Coronary artery (tissue), 2 donors: Measurements from ENCODE around the gene KIF5A.
"Not testable (repeated sequence)": the region's sequence is repeated elsewhere in the genome, so short reads cannot be mapped to it uniquely, and the experiment has no call there.

Source experiments
- DNase-seq: peaks from one replicate; pipeline ENCODE4 v3.0.0-alpha.2; 2017; ENCODE audit warnings: low spot score
- H3K27ac ChIP-seq, 2 donors: fragments of 200-600 bp; sonication (generic); one replicate each; pipeline ENCODE4 v1.5.1; 2016 to 2019
- H3K4me3 ChIP-seq: fragments of 200-600 bp; sonication (generic); 2 replicates; pipeline ENCODE4 v1.5.1; 2016; ENCODE audit warnings: mild to moderate bottlenecking, moderate library complexity
- CTCF ChIP-seq: fragments of 200-600 bp; sonication (generic); IDR thresholded peaks from one replicate; pipeline ENCODE4 v1.5.1; 2019; ENCODE audit warnings: antibody characterized with exemption

KIF5A gene

GRCh38 chr12:57586832-57587429 lies 37.1 kb downstream of the KIF5A start:
- TF ChIP-seq CTCF, result no peak
- DNase-seq, result no peak
- H3K27ac ChIP-seq, result no peak overlapping the region
- H3K4me3 ChIP-seq, result no peak overlapping the region

GRCh38 chr12:57588951-57589610 lies 39.2 kb downstream of the KIF5A start:
- not testable (repeated sequence) for H3K27ac ChIP-seq, H3K4me3 ChIP-seq, DNase-seq

GRCh38 chr12:57590479-57590863 lies 40.6 kb downstream of the KIF5A start:
- peak overlapping the region; percentile 74 for H3K4me3 ChIP-seq
- TF ChIP-seq CTCF, result no peak
- peak overlapping the region; percentile 77 for H3K27ac ChIP-seq
- DNase-seq, result no peak

- Histone ChIP-seq H3K27ac (peak within 1 kb of the TSS; percentile 77), H3K4me3 (peak within 1 kb of the TSS; percentile 74)
- TF ChIP-seq CTCF, result no peak
- peak; percentile 86 for DNase-seq
Measured at GRCh38 chr12:57590864-57591781, 41.3 kb downstream of the KIF5A start, which contains the start of gene PIP4K2C. Gene PIP4K2C (plus strand): TSS chr12:57591192. CDS start chr12:57591290, 98 bp downstream.

- no peak for TF ChIP-seq CTCF
- peak overlapping the region in 1 of 2 donors; percentile 77 for H3K27ac ChIP-seq
- DNase-seq, result no peak
- peak overlapping the region; percentile 74 for H3K4me3 ChIP-seq
Measured at GRCh38 chr12:57591782-57592325, 42.0 kb downstream of the KIF5A start.

- DNase-seq, result no peak
- H3K27ac ChIP-seq, result no peak overlapping the region
- H3K4me3 ChIP-seq, result peak overlapping the region; percentile 74
- no peak for TF ChIP-seq CTCF
Measured at GRCh38 chr12:57592551-57593165, 42.8 kb downstream of the KIF5A start.

- no peak overlapping the region for H3K4me3 ChIP-seq
- TF ChIP-seq CTCF, result no peak
- DNase-seq, result no peak
- H3K27ac ChIP-seq, result no peak overlapping the region
Measured at GRCh38 chr12:57593187-57593586, 43.3 kb downstream of the KIF5A start.
